GM19372 (cell line): ENCODE measurements around the gene NANOS2.

ENCODE experiments used
- ATAC-seq: cut with Tn5 transposase; IDR thresholded peaks from one replicate; pipeline ENCODE4 v1.9.1; 2021; ENCODE audit warnings: mild to moderate bottlenecking, low read depth, moderate library complexity; ENCODE audit not compliant: unreplicated experiment

The NANOS2 gene

GRCh38 chr19:45913874-45914830, at the start of gene NANOS2:
TSS of gene NANOS2 (minus strand) at chr19:45914778. CDS start at chr19:45914693, 85 bp downstream.
- no peak for ATAC-seq

- no peak for ATAC-seq
Measured at GRCh38 chr19:45962021-45962420, 47.4 kb upstream of the NANOS2 start.

- ATAC-seq, result no peak
Measured at GRCh38 chr19:45960595-45961235, 46.1 kb upstream of the NANOS2 start.

DNA sequence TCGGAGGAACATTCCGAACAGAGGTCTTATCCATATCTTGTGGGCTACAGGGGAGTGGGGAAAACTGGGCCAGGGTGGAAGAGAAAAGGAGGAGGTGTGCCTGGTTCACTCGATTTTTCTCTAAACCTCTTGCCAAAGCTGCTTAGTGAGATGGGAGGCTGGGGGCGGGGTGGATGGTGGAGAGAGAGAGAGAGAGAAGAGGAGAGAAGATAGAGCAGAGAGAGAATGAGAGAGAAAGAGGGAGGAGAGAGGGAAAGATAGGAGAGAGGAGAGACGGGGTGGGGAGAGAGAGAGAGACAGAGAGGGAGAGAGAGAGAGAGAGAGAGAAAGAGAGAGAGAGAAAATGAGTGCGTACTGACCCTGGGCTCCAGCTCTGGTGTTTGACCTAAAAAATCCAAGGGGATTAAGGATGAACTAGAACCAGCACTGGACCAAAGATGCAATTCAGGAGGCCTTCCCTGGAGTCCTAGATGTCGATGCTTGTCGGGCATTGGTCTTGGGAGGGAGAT, 45.0 kb upstream of the NANOS2 start:
- ATAC-seq, result no peak

- ATAC-seq, result no peak
Measured at GRCh38 chr19:45958769-45959516, 44.4 kb upstream of the NANOS2 start.

DNA sequence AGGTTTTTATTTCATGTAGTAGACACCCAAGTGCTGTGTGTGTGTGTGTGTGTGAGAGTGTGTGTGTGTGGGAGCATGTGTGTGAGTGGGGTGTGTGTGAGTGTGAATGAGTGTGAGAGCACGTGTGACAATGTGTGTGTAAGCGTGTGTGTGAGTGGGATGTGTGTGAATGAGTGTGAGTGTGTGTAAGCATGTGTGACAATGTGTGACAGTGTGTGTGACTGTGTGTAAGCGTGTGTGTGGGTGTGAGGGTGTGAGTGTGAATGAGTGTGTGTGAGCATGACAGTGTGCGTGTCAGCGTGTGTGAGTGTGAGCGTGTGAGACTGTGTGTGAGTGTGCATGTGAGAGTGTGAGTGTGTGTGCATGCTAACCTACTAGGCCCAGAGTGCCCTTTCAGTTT, 43.7 kb upstream of the NANOS2 start:
- no peak for ATAC-seq

GRCh38 chr19:45955905-45956608, 41.5 kb upstream of the NANOS2 start:
- no peak for ATAC-seq

DNA sequence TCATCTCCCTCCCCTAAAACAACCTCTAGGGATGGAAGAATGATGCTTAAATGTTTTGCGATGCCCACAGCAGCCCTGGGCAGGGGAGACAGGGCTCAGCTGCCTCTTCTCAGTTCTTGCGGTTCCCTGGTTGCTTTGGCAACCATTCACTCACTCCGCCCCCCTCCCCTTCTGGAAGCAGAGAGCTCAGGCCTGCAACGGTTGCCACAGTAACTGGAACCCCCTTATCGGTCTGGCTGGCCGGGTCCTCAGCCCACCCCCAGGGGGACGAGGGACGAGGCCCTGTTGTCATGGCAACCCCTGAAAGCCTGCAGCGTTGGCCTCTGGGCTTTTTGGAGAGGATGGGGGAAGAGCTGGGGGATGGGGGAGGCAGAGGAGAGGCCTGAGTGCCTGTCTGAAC, 39.6 kb upstream of the NANOS2 start:
- no peak for ATAC-seq

DNA sequence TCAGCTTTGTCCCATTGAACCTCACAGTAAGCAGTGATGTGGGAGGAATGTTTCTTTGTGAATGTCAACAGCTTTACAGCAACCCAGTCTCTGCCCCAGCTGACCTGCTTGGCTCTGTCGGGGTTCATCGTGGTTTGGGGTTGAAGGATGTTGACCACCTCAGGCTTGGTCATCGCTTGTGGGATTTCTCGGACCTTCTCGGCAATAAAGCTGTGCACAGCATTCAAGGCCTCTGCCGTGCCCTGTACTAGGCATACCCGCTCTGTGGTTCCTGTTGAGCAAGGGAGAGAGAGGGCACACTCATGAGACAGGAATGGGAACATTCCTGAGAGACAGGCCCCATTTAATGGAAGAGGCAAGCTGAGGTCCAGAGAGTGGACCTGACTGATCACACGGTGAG, 39.1 kb upstream of the NANOS2 start:
- ATAC-seq, result no peak

GRCh38 chr19:45952686-45953505, 38.3 kb upstream of the NANOS2 start:
- ATAC-seq, result no peak

DNA sequence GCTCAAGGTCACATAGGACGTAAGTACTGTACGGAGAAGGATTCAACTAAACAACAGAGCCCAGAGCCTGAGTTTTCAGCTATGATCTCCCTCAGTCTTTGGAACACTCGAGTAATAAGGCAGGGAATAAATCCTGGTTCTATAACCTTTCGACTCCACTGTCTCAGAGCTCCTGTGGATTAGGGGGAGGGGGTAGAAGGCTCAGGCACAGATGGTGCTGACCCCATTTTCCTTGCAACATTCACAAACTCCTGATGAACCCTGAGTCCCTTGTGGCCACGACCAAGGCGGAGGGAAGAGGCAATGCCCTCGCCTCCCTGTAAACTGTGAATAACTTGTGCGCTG, 37.7 kb upstream of the NANOS2 start:
- ATAC-seq, result no peak

DNA sequence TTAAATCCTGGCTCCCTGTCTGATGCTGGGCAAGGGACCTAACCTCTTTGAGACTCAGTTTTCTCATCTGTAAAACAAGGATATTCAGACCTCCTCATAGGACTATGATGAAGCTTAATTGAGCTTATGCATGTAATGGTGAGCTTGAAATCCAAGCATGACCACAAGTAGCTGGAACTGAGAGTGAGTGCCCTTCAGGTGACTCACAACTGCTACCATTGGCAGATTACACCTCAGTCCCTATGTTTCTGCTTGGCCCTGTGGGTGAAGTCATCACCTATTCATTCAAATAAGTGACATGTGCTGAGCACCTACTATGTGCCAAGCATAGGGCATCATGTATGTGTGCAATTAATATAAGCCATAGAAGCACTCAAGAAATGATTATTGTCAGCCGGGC, 33.3 kb upstream of the NANOS2 start:
- no peak for ATAC-seq

DNA sequence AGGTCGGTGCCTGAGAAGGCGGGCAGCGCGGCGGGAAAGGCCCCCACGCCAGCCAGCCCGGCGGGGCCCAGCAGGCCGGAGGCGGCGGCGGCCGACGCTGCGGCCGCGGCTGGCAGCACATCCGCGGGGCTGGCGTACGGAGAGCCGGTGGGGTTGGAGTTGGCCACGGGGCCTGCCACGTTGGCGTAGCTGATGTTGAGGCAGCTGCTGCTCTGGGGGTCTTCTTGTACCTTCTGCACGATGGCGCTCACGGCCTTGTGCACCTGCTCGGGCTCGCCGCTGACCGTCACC, 25.9 kb upstream of the NANOS2 start:
- ATAC-seq, result no peak

DNA sequence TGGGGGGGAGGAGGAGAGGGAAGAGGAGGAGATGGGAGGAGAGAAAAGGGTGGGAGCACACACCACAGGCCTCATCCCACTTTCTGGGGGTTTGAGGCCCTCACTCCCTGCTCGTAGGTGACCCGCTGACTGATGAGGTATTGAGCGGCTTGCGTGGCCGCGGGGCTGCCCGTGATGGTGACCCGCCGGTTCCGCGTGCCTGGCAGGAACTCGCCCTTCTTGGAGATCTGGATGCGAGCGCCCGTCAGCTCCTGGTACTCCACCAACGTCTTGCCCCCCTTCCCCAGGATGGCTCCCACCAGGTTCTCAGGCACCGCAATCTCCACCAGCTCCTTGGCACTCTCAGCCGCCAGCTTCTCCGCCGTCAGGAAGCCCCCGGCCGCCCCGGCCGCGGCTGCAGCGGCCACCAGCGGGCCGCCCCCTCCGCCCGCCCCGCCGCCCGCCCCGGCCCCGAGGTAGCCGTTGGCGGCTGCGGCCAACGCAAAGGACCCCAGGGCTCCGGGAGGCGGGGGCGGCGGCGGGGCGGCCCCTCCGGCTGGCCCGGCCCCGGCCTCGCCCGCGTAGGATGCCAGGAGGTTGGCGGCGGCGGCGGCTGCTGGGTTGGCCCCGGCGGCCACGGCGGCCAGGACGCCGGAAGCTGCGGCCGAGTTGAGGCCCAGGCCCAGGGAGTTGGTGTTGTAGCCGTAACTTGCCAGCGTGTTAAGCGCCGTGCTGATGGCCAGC, 25.4 kb upstream of the NANOS2 start:
- no peak for ATAC-seq

- no peak for ATAC-seq
Measured at GRCh38 chr19:45938733-45939319, 24.2 kb upstream of the NANOS2 start.

GRCh38 chr19:45935267-45935666, 20.7 kb upstream of the NANOS2 start:
- no peak for ATAC-seq

- ATAC-seq, result no peak
Measured at GRCh38 chr19:45934551-45935230, 20.1 kb upstream of the NANOS2 start.

- ATAC-seq, result no peak
Measured at GRCh38 chr19:45933759-45934158, 19.2 kb upstream of the NANOS2 start.
